ENCODE data around the gene LEAP2. TPM values are rescaled to one million over a fixed set of nuclear protein-coding genes. Genes with fewer than 3 reads are reported as not detected.

LEAP2 gene
- total and polyA plus RNA-seq, 5 donors from 2014 or later, result 0.44 to 1.8 (median 1.4) TPM; not detected in 1

Other genes with a start within 250 kb of the LEAP2 start
- gene IL13, start 215.5 kb upstream of the LEAP2 start, total RNA-seq, result 0.84 TPM
- gene IL13, start 215.5 kb upstream of the LEAP2 start, polyA plus RNA-seq, result not detected
- 2.1 TPM for gene IL4, start 199.7 kb upstream of the LEAP2 start, total RNA-seq
- gene IL4, start 199.7 kb upstream of the LEAP2 start, polyA plus RNA-seq, result 1 to 10 TPM in 1 of 4 donors, not detected in 3; 1.6 TPM
- 12.5 TPM for gene KIF3A, start 136.1 kb upstream of the LEAP2 start, total RNA-seq
- gene KIF3A, start 136.1 kb upstream of the LEAP2 start, polyA plus RNA-seq, result 10 to 100 TPM in 3 of 4 donors, 1 to 10 TPM in 1; 9.9 to 13.2 (median 11.6) TPM
- gene CCNI2, start 126.2 kb upstream of the LEAP2 start, total RNA-seq, result 9.2 TPM
- gene CCNI2, start 126.2 kb upstream of the LEAP2 start, polyA plus RNA-seq, result 1 to 10 TPM; 2.1 to 2.8 (median 2.6) TPM
- gene SEPTIN8, start 96.4 kb upstream of the LEAP2 start, total RNA-seq, result 12.4 TPM
- gene SEPTIN8, start 96.4 kb upstream of the LEAP2 start, polyA plus RNA-seq, result 1 to 10 TPM in 2 of 4 donors, under 1 TPM in 2; 0.46 to 1.5 (median 0.99) TPM
- not detected for gene SOWAHA, start 60.4 kb upstream of the LEAP2 start, total RNA-seq
- not detected for gene SOWAHA, start 60.4 kb upstream of the LEAP2 start, polyA plus RNA-seq
- 0.12 TPM for gene SHROOM1, start 43.0 kb upstream of the LEAP2 start, total RNA-seq
- not detected for gene SHROOM1, start 43.0 kb upstream of the LEAP2 start, polyA plus RNA-seq
- gene GDF9, start 7.2 kb upstream of the LEAP2 start, total RNA-seq, result 0.35 TPM
- gene GDF9, start 7.2 kb upstream of the LEAP2 start, polyA plus RNA-seq, result under 1 TPM in 3 of 4 donors, not detected in 1; 0.11 to 0.24 (median 0.24) TPM
- gene UQCRQ, start 7.0 kb upstream of the LEAP2 start, total RNA-seq, result 88.5 TPM
- gene UQCRQ, start 7.0 kb upstream of the LEAP2 start, polyA plus RNA-seq, result 100 to 1,000 TPM; 555 to 604 (median 574) TPM
- gene AFF4, start 90.0 kb downstream of the LEAP2 start, total RNA-seq, result 74.8 TPM
- 10 to 100 TPM; 13.5 to 20.8 (median 16.8) TPM for gene AFF4, start 90.0 kb downstream of the LEAP2 start, polyA plus RNA-seq
- gene ZCCHC10, start 152.9 kb downstream of the LEAP2 start, total RNA-seq, result 20.0 TPM
- gene ZCCHC10, start 152.9 kb downstream of the LEAP2 start, polyA plus RNA-seq, result 10 to 100 TPM; 38.7 to 54.0 (median 44.4) TPM
- gene HSPA4, start 178.3 kb downstream of the LEAP2 start, total RNA-seq, result 47.9 TPM
- gene HSPA4, start 178.3 kb downstream of the LEAP2 start, polyA plus RNA-seq, result 10 to 100 TPM; 32.8 to 39.0 (median 36.0) TPM